H9 (cell line): ENCODE results near the gene LMO1. TPM values are rescaled to one million over a fixed set of nuclear protein-coding genes. Genes with fewer than 3 reads are reported as not detected.

Experiments
- DNase-seq: peaks from one replicate; pipeline ENCODE4 v3.0.0-alpha.2; 2017
- H2AFZ ChIP-seq: one replicate; pipeline ENCODE4 v1.6.1; 2013; ENCODE audit warnings: mild to moderate bottlenecking, low read length, control low read depth, moderate library complexity
- H2AK5ac ChIP-seq: 2 replicates; pipeline ENCODE4 v1.6.1; 2013; ENCODE audit warnings: low read length, control low read depth, mixed read lengths; ENCODE audit not compliant: insufficient read length
- H2BK120ac ChIP-seq: one replicate; pipeline ENCODE4 v1.6.1; 2013; ENCODE audit warnings: low read depth, mild to moderate bottlenecking, low read length, control low read depth, inconsistent platforms; ENCODE audit not compliant: poor library complexity, severe bottlenecking
- H2BK12ac ChIP-seq: 2 replicates; pipeline ENCODE4 v1.6.1; 2013; ENCODE audit warnings: low read length, control low read depth, mixed read lengths, low read depth; ENCODE audit not compliant: insufficient read length
- H2BK15ac ChIP-seq: 2 replicates; pipeline ENCODE4 v1.6.1; 2013; ENCODE audit warnings: low read depth, low read length, control low read depth
- H2BK20ac ChIP-seq: one replicate; pipeline ENCODE4 v1.6.1; 2013; ENCODE audit warnings: low read depth, mild to moderate bottlenecking, low read length, control low read depth, inconsistent platforms; ENCODE audit not compliant: poor library complexity, severe bottlenecking
- H2BK5ac ChIP-seq: 2 replicates; pipeline ENCODE4 v1.6.1; 2013; ENCODE audit warnings: low read length, control low read depth, mixed read lengths; ENCODE audit not compliant: insufficient read length
- H3K14ac ChIP-seq: 2 replicates; pipeline ENCODE4 v1.6.1; 2013; ENCODE audit warnings: low read length, control low read depth; ENCODE audit not compliant: insufficient read depth
- H3K18ac ChIP-seq: 2 replicates; pipeline ENCODE4 v1.6.1; 2013; ENCODE audit warnings: low read depth, mild to moderate bottlenecking, mixed read lengths, low read length, control low read depth; ENCODE audit not compliant: insufficient read length
- H3K23ac ChIP-seq: 2 replicates; pipeline ENCODE4 v1.6.1; 2013; ENCODE audit warnings: low read length, control low read depth, mixed read lengths, low read depth; ENCODE audit not compliant: insufficient read length
- H3K23me2 ChIP-seq: 2 replicates; pipeline ENCODE4 v1.6.1; 2013; ENCODE audit warnings: low read depth, mild to moderate bottlenecking, mixed read lengths, low read length, control low read depth; ENCODE audit not compliant: insufficient read length, poor library complexity, severe bottlenecking
- H3K27ac ChIP-seq: 2 replicates; pipeline ENCODE4 v1.5.1; 2013; ENCODE audit warnings: low read length, control low read depth, mixed read lengths, low read depth; ENCODE audit not compliant: insufficient read length
- H3K27me3 ChIP-seq: 2 replicates; pipeline ENCODE4 v1.6.1; 2013; ENCODE audit warnings: low read length, control low read depth, inconsistent platforms; ENCODE audit not compliant: insufficient read depth
- H3K4ac ChIP-seq: 2 replicates; pipeline ENCODE4 v1.6.1; 2013; ENCODE audit warnings: low read depth, mild to moderate bottlenecking, control low read depth, inconsistent platforms, low read length, moderate library complexity
- H3K4me1 ChIP-seq: 2 replicates; pipeline ENCODE4 v1.6.1; 2013; ENCODE audit warnings: low read length, control low read depth, inconsistent platforms; ENCODE audit not compliant: insufficient read depth
- H3K4me2 ChIP-seq: 2 replicates; pipeline ENCODE4 v1.6.1; 2013; ENCODE audit warnings: low read length, control low read depth, mixed read lengths; ENCODE audit not compliant: insufficient read length, insufficient read depth
- H3K56ac ChIP-seq: 2 replicates; pipeline ENCODE4 v1.6.1; 2013; ENCODE audit warnings: low read depth, mild to moderate bottlenecking, mixed read lengths, low read length, control low read depth; ENCODE audit not compliant: insufficient read length
- H3K79me1 ChIP-seq: 2 replicates; pipeline ENCODE4 v1.6.1; 2013; ENCODE audit warnings: low read depth, mild to moderate bottlenecking, moderate library complexity, low read length, control low read depth, inconsistent platforms; ENCODE audit not compliant: insufficient read depth, poor library complexity, severe bottlenecking
- H3K79me2 ChIP-seq: 2 replicates; pipeline ENCODE4 v1.6.1; 2013; ENCODE audit warnings: low read length, control low read depth, inconsistent platforms; ENCODE audit not compliant: insufficient read depth
- H3K9ac ChIP-seq: 2 replicates; pipeline ENCODE4 v1.6.1; 2013; ENCODE audit warnings: low read length, control low read depth, mixed read lengths; ENCODE audit not compliant: insufficient read length; ENCODE audit errors: extremely low read depth
- H3K9me3 ChIP-seq: one replicate; pipeline ENCODE4 v1.6.1; 2013; ENCODE audit warnings: low read depth, low read length, inconsistent platforms; ENCODE audit not compliant: control insufficient read depth
- H3T11ph ChIP-seq: one replicate; pipeline ENCODE4 v1.6.1; 2013; ENCODE audit warnings: mild to moderate bottlenecking, low read length, control low read depth, inconsistent platforms
- H4K20me1 ChIP-seq: one replicate; pipeline ENCODE4 v1.6.1; 2013; ENCODE audit not compliant: control insufficient read depth, insufficient read length, insufficient read depth
- H4K5ac ChIP-seq: 2 replicates; pipeline ENCODE4 v1.6.1; 2013; ENCODE audit warnings: low read depth, mild to moderate bottlenecking, mixed read lengths, low read length, control low read depth; ENCODE audit not compliant: insufficient read length
- H4K8ac ChIP-seq: replicated peaks from 2 replicates; pipeline ENCODE4 v1.6.1; 2013; ENCODE audit warnings: low read length, control low read depth, mixed read lengths, low read depth; ENCODE audit not compliant: insufficient read length
- H4K91ac ChIP-seq: 2 replicates; pipeline ENCODE4 v1.6.1; 2013; ENCODE audit warnings: low read depth, mild to moderate bottlenecking, moderate library complexity, mixed read lengths, low read length, control low read depth; ENCODE audit not compliant: insufficient read length
- H3K27ac Mint-ChIP-seq, 3 experiments: 2 replicates in 2 of 3; 3 replicates in 1 of 3; pipeline ENCODE4 v1.8.0; 2020 to 2021; ENCODE audit warnings: mixed read lengths in 3 of 3, mild to moderate bottlenecking in 1 of 3, moderate library complexity in 1 of 3
- H3K27me3 Mint-ChIP-seq: 2 replicates; pipeline ENCODE4 v1.8.0; 2021; ENCODE audit warnings: low read depth, mild to moderate bottlenecking, moderate library complexity, mixed read lengths
- H3K36me3 Mint-ChIP-seq, 3 experiments: 2 replicates in 2 of 3; 3 replicates in 1 of 3; pipeline ENCODE4 v1.8.0; 2020 to 2021; ENCODE audit warnings: low read depth in 3 of 3, mixed read lengths in 3 of 3; ENCODE audit not compliant: insufficient read depth in 1 of 3
- H3K4me1 Mint-ChIP-seq, 2 experiments: 2 replicates each; pipeline ENCODE4 v1.8.0; 2020; ENCODE audit warnings: mixed read lengths in 2 of 2
- H3K4me3 Mint-ChIP-seq, 2 experiments: 2 replicates in 1 of 2; 3 replicates in 1 of 2; pipeline ENCODE4 v1.8.0; 2020 to 2021; ENCODE audit warnings: mild to moderate bottlenecking in 2 of 2, mixed read lengths in 2 of 2, moderate library complexity in 1 of 2
- H3K9me3 Mint-ChIP-seq, 2 experiments: 2 replicates in 1 of 2; 3 replicates in 1 of 2; pipeline ENCODE4 v1.8.0; 2020; ENCODE audit warnings: mild to moderate bottlenecking in 2 of 2, mixed read lengths in 2 of 2, moderate library complexity in 1 of 2
- WGBS: extraction: QIAGEN DNeasy Blood & Tissue Kit; methylation state at CpG from one replicate; pipeline ENCODE4 v1.1.7; 2013; ENCODE audit warnings: missing lambda C conversion rate, low lambda C conversion rate, mixed read lengths; ENCODE audit not compliant: insufficient read length; ENCODE audit errors: extremely low coverage; 5-methylcytosine and 5-hydroxymethylcytosine counted together
- total RNA-seq: library from RNA; stranded (reverse); gene quantifications from 2 replicates; pipeline ENCODE4 v1.2.1, GENCODE V29; 2021
- TF ChIP-seq, protein P1 (sequence below): fragments of 200-600 bp; sonication (generic); conservative IDR thresholded peaks from 3 replicates; pipeline ENCODE4 v1.8.0; 2021; ENCODE audit warnings: antibody characterized with exemption, mild to moderate bottlenecking

LMO1 gene
- total RNA-seq, 1 experiment from 2014 or later, result 0.50 TPM

DNA sequence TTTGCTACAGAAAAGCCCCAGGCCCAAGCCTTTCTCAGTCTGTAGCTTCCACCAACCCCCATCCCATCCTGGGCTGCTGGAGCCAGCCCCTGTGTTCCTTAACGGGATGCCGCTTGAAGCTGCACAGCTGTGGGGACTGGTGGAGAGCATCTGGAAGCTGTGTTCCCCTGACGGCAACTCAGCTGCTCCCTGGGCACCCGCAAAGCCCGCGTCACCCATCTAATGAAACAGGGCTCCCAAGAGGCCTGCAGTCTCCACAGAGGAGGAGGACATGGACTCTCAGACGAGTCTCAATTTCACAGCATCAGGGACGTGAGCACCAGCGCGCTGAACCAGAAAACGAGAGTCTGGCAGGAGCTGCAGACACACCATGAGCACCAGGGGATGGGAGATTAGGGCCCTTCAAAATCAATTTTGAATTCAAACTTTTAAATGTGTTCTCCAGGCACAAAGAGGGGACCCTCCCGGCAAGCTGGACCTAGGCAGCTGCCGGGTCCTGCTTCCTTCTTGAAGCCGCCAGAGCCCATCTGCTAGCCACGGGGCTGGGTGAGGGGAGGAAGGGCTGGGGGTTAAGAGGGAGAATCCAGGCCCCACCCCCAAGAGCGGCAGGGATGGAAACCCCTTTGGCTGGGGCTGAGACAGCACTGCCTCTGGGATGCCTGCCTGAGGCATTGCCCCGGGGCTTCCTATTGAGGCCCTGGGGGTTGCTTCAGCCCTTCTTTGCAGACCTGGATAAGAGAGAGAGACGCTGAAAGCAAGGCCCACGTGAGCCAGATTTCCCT is 21.0 kb downstream of the LMO1 start:
- Histone ChIP-seq H4K20me1 (no peaks in the 10 kb centered on the region), H4K91ac (no peak overlapping the region), H3K9ac (no peak overlapping the region), H3K4me1 (peaks cover 3% of the 10 kb centered on the region; the same call in 1 of the 2 replicates), H4K8ac (no peak overlapping the region), H2BK20ac (no peak overlapping the region), H3K56ac (no peak overlapping the region), H2BK12ac (no peak overlapping the region), H2BK5ac (no peak overlapping the region), H3K23me2 (no peaks in the 10 kb centered on the region), H4K5ac (no peak overlapping the region), H3T11ph (no peak overlapping the region), H3K79me2 (no peaks in the 10 kb centered on the region), H2BK120ac (no peak overlapping the region), H2AFZ (no peak overlapping the region), H3K18ac (no peak overlapping the region), H3K27me3 (no peaks in the 10 kb centered on the region; the same call in 1 of the 2 replicates), H3K4me2 (no peak overlapping the region), H2AK5ac (no peak overlapping the region), H3K4ac (no peak overlapping the region), H2BK15ac (no peak overlapping the region), H3K79me1 (no peaks in the 10 kb centered on the region), H3K9me3 (no peaks in the 10 kb centered on the region), H3K27ac (no peak overlapping the region), H3K14ac (no peak overlapping the region), H3K23ac (no peak overlapping the region)
- peak; percentile 65 for DNase-seq
- peaks cover 6 to 9% of the 10 kb centered on the region in 2 experiments; a peak in 4 of 5 replicates for H3K9me3 Mint-ChIP-seq
- WGBS, result no CpG with 5 or more reads among the region's 19 CpGs
- H3K4me3 Mint-ChIP-seq, result peak overlapping the region in 1 of 2 experiments; percentile 47; a peak in 1 of 5 replicates
- peaks cover 14% of the 10 kb centered on the region for H3K27me3 Mint-ChIP-seq
- TF ChIP-seq, protein P1, sequence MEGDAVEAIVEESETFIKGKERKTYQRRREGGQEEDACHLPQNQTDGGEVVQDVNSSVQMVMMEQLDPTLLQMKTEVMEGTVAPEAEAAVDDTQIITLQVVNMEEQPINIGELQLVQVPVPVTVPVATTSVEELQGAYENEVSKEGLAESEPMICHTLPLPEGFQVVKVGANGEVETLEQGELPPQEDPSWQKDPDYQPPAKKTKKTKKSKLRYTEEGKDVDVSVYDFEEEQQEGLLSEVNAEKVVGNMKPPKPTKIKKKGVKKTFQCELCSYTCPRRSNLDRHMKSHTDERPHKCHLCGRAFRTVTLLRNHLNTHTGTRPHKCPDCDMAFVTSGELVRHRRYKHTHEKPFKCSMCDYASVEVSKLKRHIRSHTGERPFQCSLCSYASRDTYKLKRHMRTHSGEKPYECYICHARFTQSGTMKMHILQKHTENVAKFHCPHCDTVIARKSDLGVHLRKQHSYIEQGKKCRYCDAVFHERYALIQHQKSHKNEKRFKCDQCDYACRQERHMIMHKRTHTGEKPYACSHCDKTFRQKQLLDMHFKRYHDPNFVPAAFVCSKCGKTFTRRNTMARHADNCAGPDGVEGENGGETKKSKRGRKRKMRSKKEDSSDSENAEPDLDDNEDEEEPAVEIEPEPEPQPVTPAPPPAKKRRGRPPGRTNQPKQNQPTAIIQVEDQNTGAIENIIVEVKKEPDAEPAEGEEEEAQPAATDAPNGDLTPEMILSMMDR, result no peak
- H3K4me1 Mint-ChIP-seq, result peaks cover 39 to 44% of the 10 kb centered on the region in 2 experiments
- peaks cover 0 to 13% (median 3%) of the 10 kb centered on the region in 3 experiments; a peak in 3 of 7 replicates for H3K36me3 Mint-ChIP-seq
- H3K27ac Mint-ChIP-seq, result peak overlapping the region; percentile 16 to 73 (median 56); a peak in 3 of 7 replicates
